ENCODE measurements around the gene TTLL10. TPM values are rescaled to one million over a fixed set of nuclear protein-coding genes. Genes with fewer than 3 reads are reported as not detected.

TTLL10 gene
- total RNA-seq, 1 experiment from 2014 or later = 0.68 TPM

- no peak overlapping the region for H3K27ac Mint-ChIP-seq
- H3K18ac ChIP-seq (ENCODE audit: insufficient read length, low read depth, low read length) = no peak overlapping the region
- H3K4me1 Mint-ChIP-seq = peaks cover 0 to 2% of the 10 kb centered on the region in 2 experiments; a peak in 2 of 4 replicates
- no peak overlapping the region for H2BK20ac ChIP-seq (ENCODE audit: low read depth, low read length, poor library complexity, severe bottlenecking)
- no peaks in the 10 kb centered on the region for H3K23me2 ChIP-seq (ENCODE audit: insufficient read length, low read depth, low read length, poor library complexity, severe bottlenecking)
- H3K27me3 Mint-ChIP-seq (ENCODE audit: low read depth) = peaks cover 27% of the 10 kb centered on the region
- H3K79me2 ChIP-seq (ENCODE audit: insufficient read depth, low read length) = no peaks in the 10 kb centered on the region
- H3K9me3 Mint-ChIP-seq = peaks cover 8 to 9% of the 10 kb centered on the region in 2 experiments; a peak in 4 of 5 replicates
- H3K27me3 ChIP-seq (ENCODE audit: insufficient read depth, low read length) = no peaks in the 10 kb centered on the region
- no peak for TF ChIP-seq CTCF (conservative IDR thresholded peaks at IDR 0.05)
- no peak overlapping the region for H3K4me2 ChIP-seq (ENCODE audit: insufficient read depth, insufficient read length, low read length)
- H3K14ac ChIP-seq (ENCODE audit: insufficient read depth, low read length) = no peak overlapping the region
- H3K4ac ChIP-seq (ENCODE audit: low read depth, low read length) = no peak overlapping the region
- no peak overlapping the region for H3K4me3 Mint-ChIP-seq
- no peaks in the 10 kb centered on the region for H3K9me3 ChIP-seq (ENCODE audit: control insufficient read depth, low read depth, low read length)
- no peak overlapping the region for H3K9ac ChIP-seq (ENCODE audit: extremely low read depth, insufficient read length, low read length)
- H2AFZ ChIP-seq (ENCODE audit: low read length) = no peak overlapping the region
- no peak overlapping the region for H4K8ac ChIP-seq (replicated peaks; ENCODE audit: insufficient read length, low read depth, low read length)
- no peak for DNase-seq
- H2BK5ac ChIP-seq (ENCODE audit: insufficient read length, low read length) = no peak overlapping the region
- H4K20me1 ChIP-seq (ENCODE audit: control insufficient read depth, insufficient read depth, insufficient read length) = no peaks in the 10 kb centered on the region
- H2BK120ac ChIP-seq (ENCODE audit: low read depth, low read length, poor library complexity, severe bottlenecking) = no peak overlapping the region
- no peak overlapping the region for H3K27ac ChIP-seq (ENCODE audit: insufficient read length, low read depth, low read length)
- no peak overlapping the region for H2BK15ac ChIP-seq (ENCODE audit: low read depth, low read length)
- H3K56ac ChIP-seq (ENCODE audit: insufficient read length, low read depth, low read length) = no peak overlapping the region
- H3K23ac ChIP-seq (ENCODE audit: insufficient read length, low read depth, low read length) = no peak overlapping the region
- no peak overlapping the region for H3T11ph ChIP-seq (ENCODE audit: low read length)
- no peak overlapping the region for H2AK5ac ChIP-seq (ENCODE audit: insufficient read length, low read length)
- no peak overlapping the region for H4K91ac ChIP-seq (ENCODE audit: insufficient read length, low read depth, low read length)
- no peaks in the 10 kb centered on the region for H3K4me1 ChIP-seq (ENCODE audit: insufficient read depth, low read length)
- WGBS (ENCODE audit: extremely low coverage, insufficient read length, low lambda C conversion rate) = no CpG with 5 or more reads among the region's 7 CpGs
- H4K5ac ChIP-seq (ENCODE audit: insufficient read length, low read depth, low read length) = no peak overlapping the region
- no peak overlapping the region for H2BK12ac ChIP-seq (ENCODE audit: insufficient read length, low read depth, low read length)
- H3K36me3 Mint-ChIP-seq (ENCODE audit: insufficient read depth in 1 of 3, low read depth in 3 of 3) = peaks cover 0 to 7% (median 0%) of the 10 kb centered on the region in 3 experiments; a peak in 2 of 7 replicates
- H3K79me1 ChIP-seq (ENCODE audit: insufficient read depth, low read depth, low read length, poor library complexity, severe bottlenecking) = no peaks in the 10 kb centered on the region
Measured at GRCh38 chr1:1124508-1124785, 49.2 kb upstream of the TTLL10 start.

All from H9 (cell line).